Chondrocyte (in vitro differentiated cells): ENCODE measurements around the gene LIMD2. TPM values are rescaled to one million over a fixed set of nuclear protein-coding genes. Genes with fewer than 3 reads are reported as not detected.
"Not testable (repeated sequence)": the region's sequence is repeated elsewhere in the genome, so short reads cannot be mapped to it uniquely, and the experiment has no call there.

Source experiments
- DNase-seq: peaks from one replicate; pipeline ENCODE4 v3.0.0; 2021; ENCODE audit warnings: mixed read lengths, low spot score
- H3K27ac Mint-ChIP-seq: one replicate; pipeline ENCODE4 v1.8.0; 2021; ENCODE audit warnings: mild to moderate bottlenecking, moderate library complexity, mixed read lengths; ENCODE audit not compliant: unreplicated experiment
- H3K27me3 Mint-ChIP-seq: 2 replicates; pipeline ENCODE4 v1.8.0; 2021; ENCODE audit warnings: low read depth, mixed read lengths
- H3K36me3 Mint-ChIP-seq: 2 replicates; pipeline ENCODE4 v1.8.0; 2021; ENCODE audit warnings: low read depth, mixed read lengths
- H3K4me1 Mint-ChIP-seq: 2 replicates; pipeline ENCODE4 v1.8.0; 2021; ENCODE audit warnings: low read depth, mild to moderate bottlenecking, mixed read lengths
- H3K4me3 Mint-ChIP-seq: one replicate; pipeline ENCODE4 v1.8.0; 2021; ENCODE audit warnings: mild to moderate bottlenecking, moderate library complexity, mixed read lengths; ENCODE audit not compliant: unreplicated experiment
- H3K9me3 Mint-ChIP-seq: 2 replicates; pipeline ENCODE4 v1.8.0; 2021; ENCODE audit warnings: low read depth, mixed read lengths
- CTCF ChIP-seq: fragments of 200-600 bp; sonication (generic); IDR thresholded peaks from 2 replicates; pipeline ENCODE4 v1.5.0; 2021; ENCODE audit warnings: antibody characterized with exemption, mild to moderate bottlenecking, moderate library complexity
- total RNA-seq: library from RNA; stranded (reverse); gene quantifications from 3 replicates; pipeline ENCODE4 v1.2.1, GENCODE V29; 2021

LIMD2 gene
- total RNA-seq, 1 donor from 2014 or later: 32.2 TPM

- H3K36me3 Mint-ChIP-seq: peaks cover 11% of the 10 kb centered on the region
- H3K27ac Mint-ChIP-seq: no peak overlapping the region
- peaks cover 16% of the 10 kb centered on the region for H3K4me1 Mint-ChIP-seq
- H3K4me3 Mint-ChIP-seq: no peak overlapping the region
- DNase-seq: no peak
- no peaks in the 10 kb centered on the region for H3K27me3 Mint-ChIP-seq
- TF ChIP-seq CTCF: no peak
- H3K9me3 Mint-ChIP-seq: no peaks in the 10 kb centered on the region
Measured at GRCh38 chr17:63722403-63722802, 22.5 kb upstream of the LIMD2 start.

DNA sequence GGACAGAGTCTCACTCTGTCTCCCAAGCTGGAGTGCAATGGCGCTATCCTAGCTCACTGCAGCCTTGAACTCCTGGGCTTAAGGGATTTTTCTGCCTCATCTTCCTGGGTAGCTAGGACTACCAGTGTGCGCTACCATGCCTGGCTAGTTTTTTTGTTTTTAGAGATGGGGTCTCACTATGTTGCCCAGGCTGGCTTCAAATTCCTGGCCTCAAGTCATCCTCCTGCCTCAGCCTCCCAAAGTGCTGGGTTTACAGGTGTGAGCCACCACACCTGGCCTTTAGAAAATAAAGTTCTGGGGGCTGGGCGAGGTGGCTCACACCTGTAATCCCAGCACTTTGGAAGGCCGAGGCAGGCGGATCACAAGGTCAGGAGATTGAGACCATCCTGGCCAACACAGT, 20.3 kb upstream of the LIMD2 start:
- not testable (repeated sequence) for H3K9me3 Mint-ChIP-seq, H3K27me3 Mint-ChIP-seq, H3K4me3 Mint-ChIP-seq, H3K27ac Mint-ChIP-seq, DNase-seq, H3K36me3 Mint-ChIP-seq
- peaks cover 16% of the 10 kb centered on the region for H3K4me1 Mint-ChIP-seq

GRCh38 chr17:63718988-63719387, 19.1 kb upstream of the LIMD2 start:
- TF ChIP-seq CTCF: no peak
- Mint-ChIP-seq H3K9me3 (no peaks in the 10 kb centered on the region), H3K27ac (peak overlapping the region; percentile 68), H3K4me3 (no peak overlapping the region), H3K4me1 (peaks cover 16% of the 10 kb centered on the region), H3K36me3 (peaks cover 3% of the 10 kb centered on the region), H3K27me3 (no peaks in the 10 kb centered on the region)
- no peak for DNase-seq

- Mint-ChIP-seq H3K27ac (no peak overlapping the region), H3K36me3 (peaks cover 6% of the 10 kb centered on the region), H3K4me1 (peaks cover 4% of the 10 kb centered on the region), H3K27me3 (no peaks in the 10 kb centered on the region), H3K4me3 (no peak overlapping the region), H3K9me3 (no peaks in the 10 kb centered on the region)
- DNase-seq: no peak
- no peak for TF ChIP-seq CTCF
Measured at GRCh38 chr17:63716426-63716825, 16.5 kb upstream of the LIMD2 start.

DNA sequence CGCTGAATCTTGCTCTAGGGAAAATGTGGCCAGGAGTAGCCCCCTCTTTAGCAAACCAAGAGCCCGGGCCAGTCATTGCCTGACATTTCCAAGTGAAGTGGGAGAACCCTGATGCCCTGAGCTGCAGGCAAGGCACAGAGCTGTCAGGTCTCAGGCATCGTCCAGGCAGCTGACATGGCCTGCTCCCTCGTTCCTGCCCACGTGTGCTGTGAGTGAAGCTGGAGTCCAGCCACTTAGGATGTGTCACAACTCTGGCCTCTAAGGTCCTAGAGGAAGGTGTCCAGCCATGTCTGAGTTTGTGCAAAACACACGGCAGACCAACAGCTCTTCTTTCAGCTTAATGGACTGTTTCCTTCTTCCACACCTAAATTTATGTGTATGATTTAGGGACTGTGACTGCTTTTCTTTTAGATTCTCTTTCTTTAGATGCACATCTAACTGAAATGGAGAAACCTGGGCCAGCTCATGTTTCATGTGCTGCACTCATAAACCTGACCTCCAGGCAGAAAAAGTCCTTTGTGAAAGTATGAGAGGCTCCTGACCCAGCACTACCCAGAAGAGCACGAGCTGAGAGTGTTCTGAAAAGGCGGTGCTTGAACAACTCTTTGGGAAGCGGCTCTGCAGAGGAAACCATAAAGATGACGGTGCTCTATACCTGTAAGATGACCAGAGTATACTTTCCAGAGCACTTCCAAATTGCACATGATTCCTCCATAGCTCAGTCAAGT, 14.8 kb upstream of the LIMD2 start:
- H3K9me3 Mint-ChIP-seq: no peaks in the 10 kb centered on the region
- H3K27ac Mint-ChIP-seq: no peak overlapping the region
- peaks cover 4% of the 10 kb centered on the region for H3K4me1 Mint-ChIP-seq
- no peak for DNase-seq
- H3K36me3 Mint-ChIP-seq: peaks cover 13% of the 10 kb centered on the region
- H3K4me3 Mint-ChIP-seq: no peak overlapping the region
- no peak for TF ChIP-seq CTCF
- no peaks in the 10 kb centered on the region for H3K27me3 Mint-ChIP-seq

GRCh38 chr17:63709110-63709509, 9.2 kb upstream of the LIMD2 start:
- Mint-ChIP-seq H3K9me3 (no peaks in the 10 kb centered on the region), H3K27ac (no peak overlapping the region), H3K36me3 (peaks cover 19% of the 10 kb centered on the region), H3K4me1 (no peaks in the 10 kb centered on the region), H3K27me3 (no peaks in the 10 kb centered on the region), H3K4me3 (no peak overlapping the region)
- DNase-seq: no peak
- TF ChIP-seq CTCF: no peak
